A673 (cell line): ENCODE results near the gene DMAC2. TPM values are rescaled to one million over a fixed set of nuclear protein-coding genes. Genes with fewer than 3 reads are reported as not detected.

ENCODE experiments used
- BruUV-seq: library from RNA; stranded (reverse); fragments of 400-500 nt; replicated peaks from 2 replicates; lab custom pipeline; 2021; lab: Mats Ljungman, UMichigan
- CTCF ChIA-PET: fragments of 300-600 bp; sonication (Branson Sonifier 250); formaldehyde crosslinking; loops from one replicate; lab custom pipeline; 2022; ENCODE audit warnings: antibody characterized with exemption; lab: Charles Lee
- POLR2A ChIA-PET: fragments of 300-600 bp; sonication (Branson Sonifier 250); formaldehyde crosslinking; loops from one replicate; lab custom pipeline; 2022; ENCODE audit warnings: antibody characterized with exemption; ENCODE audit not compliant: low non-redundant PET; lab: Charles Lee
- DNase-seq: peaks from one replicate; pipeline ENCODE4 v3.0.0-alpha.2; 2015; ENCODE audit warnings: low spot score
- H3K27ac ChIP-seq: fragments of 200-600 bp; sonication (generic); 2 replicates; pipeline ENCODE4 v1.5.1; 2016; ENCODE audit warnings: mixed run types, low read depth, mild to moderate bottlenecking, mixed read lengths, antibody characterized with exemption, low read length; ENCODE audit not compliant: poor library complexity, severe bottlenecking
- H3K27me3 ChIP-seq: fragments of 200-600 bp; sonication (generic); replicated peaks from 2 replicates; pipeline ENCODE4 v1.6.1; 2017; ENCODE audit warnings: mixed run types, low read depth, mild to moderate bottlenecking, mixed read lengths, antibody characterized with exemption, low read length; ENCODE audit not compliant: insufficient read depth, poor library complexity
- H3K36me3 ChIP-seq: fragments of 200-600 bp; sonication (generic); 2 replicates; pipeline ENCODE4 v1.6.1; 2016; ENCODE audit warnings: mixed run types, mild to moderate bottlenecking, mixed read lengths, antibody characterized with exemption, low read length; ENCODE audit not compliant: insufficient read depth, poor library complexity, severe bottlenecking
- H3K4me1 ChIP-seq: fragments of 200-600 bp; sonication (generic); 2 replicates; pipeline ENCODE4 v1.6.1; 2017; ENCODE audit warnings: mixed run types, mild to moderate bottlenecking, mixed read lengths, antibody characterized with exemption, low read length; ENCODE audit not compliant: insufficient read depth, poor library complexity, severe bottlenecking
- H3K4me3 ChIP-seq: fragments of 200-600 bp; sonication (generic); 2 replicates; pipeline ENCODE4 v1.5.1; 2016; ENCODE audit warnings: low read depth, mixed run types, mild to moderate bottlenecking, mixed read lengths, low read length; ENCODE audit not compliant: poor library complexity, severe bottlenecking
- H3K9me3 ChIP-seq: fragments of 200-600 bp; sonication (generic); 2 replicates; pipeline ENCODE4 v1.6.1; 2016; ENCODE audit warnings: mixed run types, low read depth, mild to moderate bottlenecking, mixed read lengths, antibody characterized with exemption, low read length; ENCODE audit not compliant: poor library complexity, severe bottlenecking
- EZH2 ChIP-seq: fragments of 200-600 bp; sonication (generic); IDR thresholded peaks from 2 replicates; pipeline ENCODE4 v1.6.1; 2017; ENCODE audit warnings: borderline replicate concordance, low read depth, mild to moderate bottlenecking, mixed read lengths, antibody characterized with exemption, low read length; ENCODE audit not compliant: poor library complexity, severe bottlenecking
- intact Hi-C: fragments of 100-400 bp; cut with micrococcal nuclease; formaldehyde crosslinking; loops from one replicate; pipeline ENCODE4 v1.10.0; 2022; ENCODE audit not compliant: unreplicated experiment
- total RNA-seq: library from RNA; stranded (reverse); gene quantifications from 2 replicates; pipeline ENCODE4 v1.2.3, GENCODE V29; 2021
- TF ChIP-seq, protein P1 (sequence below): fragments of 300-800, 200-600 bp; sonication (generic); conservative IDR thresholded peaks from 2 replicates; pipeline ENCODE4 v1.5.1; 2017; ENCODE audit warnings: low read depth, mild to moderate bottlenecking, antibody characterized with exemption, low read length, moderate library complexity, mixed read lengths

DMAC2 gene
- total RNA-seq, 1 experiment from 2014 or later: 96.6 TPM

DNA sequence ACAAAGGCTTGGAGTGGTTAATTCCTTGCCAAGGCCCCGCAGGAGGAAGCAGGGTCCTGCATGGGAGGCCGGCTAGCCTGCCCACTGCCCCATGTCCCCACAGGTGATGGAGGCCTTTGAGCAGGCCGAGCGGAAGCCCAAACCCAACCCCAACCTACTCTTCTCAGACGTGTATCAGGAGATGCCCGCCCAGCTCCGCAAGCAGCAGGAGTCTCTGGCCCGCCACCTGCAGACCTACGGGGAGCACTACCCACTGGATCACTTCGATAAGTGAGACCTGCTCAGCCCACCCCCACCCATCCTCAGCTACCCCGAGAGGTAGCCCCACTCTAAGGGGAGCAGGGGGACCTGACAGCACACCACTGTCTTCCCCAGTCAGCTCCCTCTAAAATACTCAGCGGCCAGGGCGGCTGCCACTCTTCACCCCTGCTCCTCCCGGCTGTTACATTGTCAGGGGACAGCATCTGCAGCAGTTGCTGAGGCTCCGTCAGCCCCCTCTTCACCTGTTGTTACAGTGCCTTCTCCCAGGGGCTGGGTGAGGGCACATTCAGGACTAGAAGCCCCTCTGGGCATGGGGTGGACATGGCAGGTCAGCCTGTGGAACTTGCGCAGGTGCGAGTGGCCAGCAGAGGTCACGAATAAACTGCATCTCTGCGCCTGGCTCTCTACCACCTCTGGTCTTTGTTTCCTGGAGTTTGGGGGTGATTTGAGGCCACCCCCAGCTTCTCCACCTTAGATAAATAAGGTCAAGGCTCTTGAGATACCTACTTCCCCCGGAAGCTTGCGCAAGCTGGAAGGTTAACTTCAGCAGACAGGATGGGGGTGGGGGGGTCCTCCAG, 15.2 kb downstream of the DMAC2 start:
- CTCF ChIA-PET: no interaction called here

DNA sequence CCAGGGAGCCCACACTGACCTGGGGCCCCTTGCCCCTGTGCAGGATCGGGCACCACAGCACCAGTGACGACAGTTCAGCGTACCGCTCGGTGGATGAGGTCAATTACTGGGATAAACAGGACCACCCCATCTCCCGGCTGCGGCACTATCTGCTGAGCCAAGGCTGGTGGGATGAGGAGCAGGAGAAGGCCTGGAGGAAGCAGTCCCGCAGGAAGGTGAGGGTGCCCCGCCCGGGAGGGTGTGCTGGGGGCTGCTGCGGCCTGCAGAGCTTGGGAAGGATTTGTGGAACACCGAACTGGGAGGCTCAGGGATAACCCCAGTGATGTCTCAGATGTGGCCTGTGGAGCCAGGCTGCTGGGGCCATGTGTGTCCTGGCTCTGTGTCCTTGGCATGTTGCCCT, 16.8 kb downstream of the DMAC2 start:
- Histone ChIP-seq H3K36me3 (peaks cover 13% of the 10 kb centered on the region), H3K27ac (no peak overlapping the region), H3K4me3 (no peak overlapping the region), H3K9me3 (no peaks in the 10 kb centered on the region), H3K4me1 (peaks cover 14% of the 10 kb centered on the region), H3K27me3 (no peaks in the 10 kb centered on the region)
- POLR2A ChIA-PET: no interaction called here
- TF ChIP-seq, protein P1, sequence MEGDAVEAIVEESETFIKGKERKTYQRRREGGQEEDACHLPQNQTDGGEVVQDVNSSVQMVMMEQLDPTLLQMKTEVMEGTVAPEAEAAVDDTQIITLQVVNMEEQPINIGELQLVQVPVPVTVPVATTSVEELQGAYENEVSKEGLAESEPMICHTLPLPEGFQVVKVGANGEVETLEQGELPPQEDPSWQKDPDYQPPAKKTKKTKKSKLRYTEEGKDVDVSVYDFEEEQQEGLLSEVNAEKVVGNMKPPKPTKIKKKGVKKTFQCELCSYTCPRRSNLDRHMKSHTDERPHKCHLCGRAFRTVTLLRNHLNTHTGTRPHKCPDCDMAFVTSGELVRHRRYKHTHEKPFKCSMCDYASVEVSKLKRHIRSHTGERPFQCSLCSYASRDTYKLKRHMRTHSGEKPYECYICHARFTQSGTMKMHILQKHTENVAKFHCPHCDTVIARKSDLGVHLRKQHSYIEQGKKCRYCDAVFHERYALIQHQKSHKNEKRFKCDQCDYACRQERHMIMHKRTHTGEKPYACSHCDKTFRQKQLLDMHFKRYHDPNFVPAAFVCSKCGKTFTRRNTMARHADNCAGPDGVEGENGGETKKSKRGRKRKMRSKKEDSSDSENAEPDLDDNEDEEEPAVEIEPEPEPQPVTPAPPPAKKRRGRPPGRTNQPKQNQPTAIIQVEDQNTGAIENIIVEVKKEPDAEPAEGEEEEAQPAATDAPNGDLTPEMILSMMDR: no peak
- TF ChIP-seq EZH2: no peak
- intact Hi-C loops: no loop called here
- CTCF ChIA-PET: interaction anchor here (0.7 kb wide), 1 partner anchor 9 kb away, joined by 4 read pairs; no protein-coding TSS in a partner anchor
- no TSS peak for BruUV-seq
- no peak for DNase-seq

More for the DNA sequence above, 15.2 kb downstream of the DMAC2 start:
- TF ChIP-seq, protein P1: no peak
- TF ChIP-seq EZH2: no peak
- H3K4me3 ChIP-seq: no peak overlapping the region
- no peak for DNase-seq
- peaks cover 25% of the 10 kb centered on the region for H3K4me1 ChIP-seq
- H3K27me3 ChIP-seq: no peaks in the 10 kb centered on the region
- intact Hi-C loops: no loop called here
- H3K27ac ChIP-seq: no peak overlapping the region
- no peaks in the 10 kb centered on the region for H3K9me3 ChIP-seq
- BruUV-seq: no TSS peak
- POLR2A ChIA-PET: no interaction called here
- peaks cover 17% of the 10 kb centered on the region for H3K36me3 ChIP-seq

DNA sequence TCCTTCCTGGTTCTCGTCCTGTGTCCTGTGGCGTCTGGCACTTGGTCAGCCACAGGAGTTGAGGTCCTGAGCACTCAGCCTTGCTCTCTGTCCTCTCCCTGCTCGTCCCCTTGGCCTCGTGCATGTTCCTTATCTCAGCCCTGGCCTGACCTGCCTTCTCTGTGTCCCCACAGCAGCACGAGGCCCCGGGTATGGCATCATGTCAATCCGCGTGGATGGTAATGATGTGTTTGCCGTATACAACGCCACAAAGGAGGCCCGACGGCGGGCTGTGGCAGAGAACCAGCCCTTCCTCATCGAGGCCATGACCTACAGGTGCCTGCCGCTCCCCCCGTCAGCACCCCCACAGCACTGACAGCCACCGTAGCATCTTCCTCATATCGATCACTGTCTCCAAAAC, 17.3 kb downstream of the DMAC2 start:
- POLR2A ChIA-PET: no interaction called here
- DNase-seq: no peak
- H3K9me3 ChIP-seq: no peaks in the 10 kb centered on the region
- TF ChIP-seq, protein P1: no peak
- TF ChIP-seq EZH2: no peak
- CTCF ChIA-PET: no interaction called here
- no TSS peak for BruUV-seq
- no peak overlapping the region for H3K27ac ChIP-seq
- H3K4me3 ChIP-seq: no peak overlapping the region
- intact Hi-C loops: no loop called here
- H3K27me3 ChIP-seq: no peaks in the 10 kb centered on the region
- peaks cover 9% of the 10 kb centered on the region for H3K4me1 ChIP-seq
- H3K36me3 ChIP-seq: peaks cover 13% of the 10 kb centered on the region
